NCI-H1694 treated with DMSO at 0.1 percent for 48 hours (cell line): Measurements from ENCODE around the gene NDUFV3.
"Not testable (repeated sequence)": the region's sequence is repeated elsewhere in the genome, so short reads cannot be mapped to it uniquely, and the experiment has no call there.

Experiments
- DNase-seq: peaks from one replicate; lab custom pipeline; 2025; lab: John Stamatoyannopoulos, UW

NDUFV3 gene

GRCh38 chr21:42900446-42900845, 7.3 kb downstream of the NDUFV3 start:
- no peak for DNase-seq

GRCh38 chr21:42903817-42904216, 10.7 kb downstream of the NDUFV3 start:
- DNase-seq = no peak

GRCh38 chr21:42905195-42905594, 12.1 kb downstream of the NDUFV3 start:
- DNase-seq = no peak

GRCh38 chr21:42906233-42906632, 13.1 kb downstream of the NDUFV3 start:
- no peak for DNase-seq

- DNase-seq = not testable (repeated sequence)
Observed at GRCh38 chr21:42908484-42908883, 15.4 kb downstream of the NDUFV3 start.

GRCh38 chr21:42911920-42912319, 18.8 kb downstream of the NDUFV3 start:
- not testable (repeated sequence) for DNase-seq

- no peak for DNase-seq
Observed at GRCh38 chr21:42913476-42913875, 20.4 kb downstream of the NDUFV3 start.

- DNase-seq = no peak
Observed at GRCh38 chr21:42918291-42918690, 25.2 kb downstream of the NDUFV3 start.

- DNase-seq = no peak
Observed at GRCh38 chr21:42921927-42922326, 28.8 kb downstream of the NDUFV3 start.

- DNase-seq = no peak
Observed at GRCh38 chr21:42922918-42923317, 29.8 kb downstream of the NDUFV3 start.

GRCh38 chr21:42923553-42924432, 30.7 kb downstream of the NDUFV3 start:
- peak; percentile 94 for DNase-seq

- DNase-seq = no peak
Observed at GRCh38 chr21:42924433-42924751, 31.3 kb downstream of the NDUFV3 start.

GRCh38 chr21:42925114-42925926, 32.2 kb downstream of the NDUFV3 start, which contains the start of gene ERVH48-1:
TSS of gene ERVH48-1 (minus strand) at chr21:42925630. CDS start at chr21:42919006, 6,624 bp downstream.
- no peak for DNase-seq

- DNase-seq = not testable (repeated sequence)
Observed at GRCh38 chr21:42927474-42928200, 34.5 kb downstream of the NDUFV3 start.

- DNase-seq = no peak
Observed at GRCh38 chr21:42929969-42930368, 36.9 kb downstream of the NDUFV3 start.

- DNase-seq = no peak
Observed at GRCh38 chr21:42931560-42932235, 38.6 kb downstream of the NDUFV3 start.

- DNase-seq = not testable (repeated sequence)
Observed at GRCh38 chr21:42932378-42933136, 39.4 kb downstream of the NDUFV3 start.

- not testable (repeated sequence) for DNase-seq
Observed at GRCh38 chr21:42933137-42933970, 40.2 kb downstream of the NDUFV3 start.

GRCh38 chr21:42933973-42934372, 40.9 kb downstream of the NDUFV3 start:
- DNase-seq = not testable (repeated sequence)

- not testable (repeated sequence) for DNase-seq
Observed at GRCh38 chr21:42936360-42936759, 43.3 kb downstream of the NDUFV3 start.
